Naive thymus-derived CD4-positive, alpha-beta T cell (primary cell): ENCODE measurements around the gene TBCEL. TPM values are rescaled to one million over a fixed set of nuclear protein-coding genes. Genes with fewer than 3 reads are reported as not detected.

ENCODE experiments used
- ATAC-seq: fragments of 150-1000 bp; cut with Tn5 transposase; 2 replicates; pipeline ENCODE4 v1.10.0; 2021; ENCODE audit warnings: mild to moderate bottlenecking, moderate library complexity
- CTCF ChIA-PET: fragments of 350-600 bp; sonication (Branson Sonifier 250); formaldehyde crosslinking; loops from one replicate; lab custom pipeline; 2021; ENCODE audit warnings: antibody characterized with exemption; lab: Charles Lee
- POLR2A ChIA-PET: fragments of 350-600 bp; sonication (Branson Sonifier 250); formaldehyde crosslinking; loops from one replicate; lab custom pipeline; 2021; ENCODE audit warnings: antibody characterized with exemption, inconsistent platforms; lab: Charles Lee
- DNase-seq, 9 donors: peaks; one replicate each; pipeline versions ENCODE4 v3.0.0 to v3.0.0-alpha.2; 2020 to 2022; ENCODE audit warnings: mixed read lengths in 1 of 9
- H3K27ac ChIP-seq: one replicate; pipeline ENCODE4 v1.7.0; 2013; ENCODE audit warnings: mild to moderate bottlenecking, low read depth, low read length, moderate library complexity
- H3K27me3 ChIP-seq, 2 donors: one replicate each; pipeline ENCODE4 v1.7.0; 2013; ENCODE audit warnings: low read length in 2 of 2, mild to moderate bottlenecking in 2 of 2, moderate library complexity in 2 of 2; ENCODE audit not compliant: control insufficient read depth in 2 of 2, insufficient read depth in 2 of 2
- H3K36me3 ChIP-seq, 3 experiments: 1 replicate in 2 of 3; 2 replicates in 1 of 3; pipeline ENCODE4 v1.7.0; 2013; ENCODE audit warnings: low read length in 3 of 3, mild to moderate bottlenecking in 3 of 3, moderate library complexity in 1 of 3; ENCODE audit not compliant: insufficient read depth in 3 of 3, control insufficient read depth in 2 of 3
- H3K4me1 ChIP-seq, 2 donors: one replicate each; pipeline ENCODE4 v1.7.0; 2013; ENCODE audit warnings: low read length in 2 of 2, mild to moderate bottlenecking in 2 of 2, moderate library complexity in 1 of 2; ENCODE audit not compliant: control insufficient read depth in 2 of 2, insufficient read depth in 2 of 2
- H3K4me3 ChIP-seq: 2 replicates; pipeline ENCODE4 v1.7.0; 2013; ENCODE audit warnings: mild to moderate bottlenecking, low read length
- H3K9me3 ChIP-seq, 3 experiments: 1 replicate in 2 of 3; 2 replicates in 1 of 3; pipeline ENCODE4 v1.7.0; 2013; ENCODE audit warnings: low read length in 3 of 3; ENCODE audit not compliant: control insufficient read depth in 2 of 3
- H3K27ac Mint-ChIP-seq, 9 donors: one replicate each; pipeline ENCODE4 v1.8.0; 2020 to 2022; ENCODE audit warnings: mixed read lengths in 9 of 9, mild to moderate bottlenecking in 8 of 9, moderate library complexity in 5 of 9, inconsistent platforms in 2 of 9
- H3K27me3 Mint-ChIP-seq, 5 donors: one replicate each; pipeline ENCODE4 v1.8.0; 2021 to 2022; ENCODE audit warnings: mixed read lengths in 5 of 5, mild to moderate bottlenecking in 1 of 5
- H3K36me3 Mint-ChIP-seq, 5 donors: one replicate each; pipeline ENCODE4 v1.8.0; 2020 to 2022; ENCODE audit warnings: mixed read lengths in 5 of 5, mild to moderate bottlenecking in 3 of 5, inconsistent platforms in 1 of 5
- H3K4me1 Mint-ChIP-seq, 7 donors: one replicate each; pipeline ENCODE4 v1.8.0; 2020 to 2022; ENCODE audit warnings: mixed read lengths in 7 of 7, mild to moderate bottlenecking in 3 of 7, inconsistent platforms in 1 of 7
- H3K4me3 Mint-ChIP-seq, 10 donors: one replicate each; pipeline ENCODE4 v1.8.0; 2020 to 2022; ENCODE audit warnings: mild to moderate bottlenecking in 10 of 10, mixed read lengths in 10 of 10, moderate library complexity in 6 of 10, inconsistent platforms in 2 of 10
- H3K9me3 Mint-ChIP-seq, 11 donors: one replicate each; pipeline ENCODE4 v1.8.0; 2020 to 2022; ENCODE audit warnings: mixed read lengths in 11 of 11, mild to moderate bottlenecking in 4 of 11, inconsistent platforms in 1 of 11, moderate library complexity in 1 of 11
- intact Hi-C, 2 donors: fragments of 100-400 bp; cut with micrococcal nuclease; formaldehyde crosslinking; loops; one replicate each; pipeline ENCODE4 v1.15.1; 2023
- polyA plus RNA-seq, 2 donors: library from polyadenylated mRNA; unstranded; fragments of 300-500 nt; fragmentation: Illumina TruSeq; gene quantifications; one replicate each; pipeline ENCODE4 v1.2.3, GENCODE V29; 2021
- total RNA-seq, 6 experiments: library from RNA in 5 of 6; stranded (reverse) in 5 of 6; gene quantifications; 1 replicate in 5 of 6; 2 replicates in 1 of 6; pipeline ENCODE4 v1.2.3 and lab custom pipeline; 2021 to 2026

The TBCEL gene
- total and polyA plus RNA-seq, 7 experiments from 2014 or later = 3.2 to 30.0 (median 21.8) TPM

DNA sequence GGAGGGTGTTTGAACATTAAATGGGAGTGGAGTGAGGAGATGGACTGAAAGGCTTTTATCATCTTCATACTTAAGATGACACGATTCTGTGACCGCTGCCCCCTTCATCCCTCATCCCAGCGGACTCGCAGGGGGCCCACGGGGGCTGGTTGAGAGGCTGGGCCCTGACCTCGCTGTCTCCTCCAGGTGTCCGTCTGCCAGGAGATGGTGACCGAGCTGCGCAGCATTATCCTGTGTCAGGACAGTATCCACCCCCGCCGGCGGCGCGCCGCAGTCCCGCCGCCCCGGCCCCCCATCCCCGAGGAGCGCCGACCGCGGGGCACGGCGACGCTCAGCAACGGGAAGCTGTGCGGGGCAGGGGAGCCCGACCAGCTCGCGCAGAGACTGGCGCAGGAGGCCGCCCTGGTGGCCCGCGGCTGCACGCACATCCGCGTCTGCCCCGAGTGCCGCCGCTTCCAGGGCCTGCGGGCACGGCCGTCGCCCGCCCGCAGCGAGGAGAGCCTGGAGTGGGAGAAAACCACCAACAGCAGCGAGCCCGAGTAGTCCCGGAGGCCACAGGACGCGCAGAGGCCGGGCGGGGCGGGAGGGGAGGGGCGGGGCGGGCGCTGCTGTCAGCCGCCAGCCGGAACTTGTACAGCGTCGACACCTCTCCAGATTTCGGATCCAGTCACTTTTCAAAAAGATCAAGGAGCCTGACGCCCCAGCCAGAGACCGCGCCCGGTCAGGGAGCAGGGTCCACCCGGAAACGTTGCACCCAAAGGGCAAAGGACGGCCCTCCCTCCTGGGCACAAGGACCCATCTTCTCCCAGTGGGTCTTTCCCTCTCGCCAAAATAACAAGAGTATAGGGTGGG is 38.0 kb upstream of the TBCEL start:
- peaks cover 16 to 52% (median 18%) of the 10 kb centered on the region in 5 donors for H3K27me3 Mint-ChIP-seq
- H3K4me1 Mint-ChIP-seq = peaks cover 6 to 16% (median 13%) of the 10 kb centered on the region in 7 donors
- Histone ChIP-seq H3K4me3 (peak overlapping the region; percentile 18), H3K9me3 (no peaks in the 10 kb centered on the region), H3K4me1 (peaks cover 0 to 5% of the 10 kb centered on the region in 2 donors), H3K36me3 (no peaks in the 10 kb centered on the region), H3K27ac (no peak overlapping the region), H3K27me3 (peaks cover 0 to 2% of the 10 kb centered on the region in 2 donors)
- ChIA-PET POLR2A (no interaction called here), CTCF (no interaction called here)
- DNase-seq (peak; percentile 13 to 47 (median 40)), ATAC-seq (peak; percentile 91)
- H3K36me3 Mint-ChIP-seq = no peaks in the 10 kb centered on the region
- H3K27ac Mint-ChIP-seq = peak overlapping the region in 3 of 9 donors; percentile 23 to 73 (median 68)
- peaks cover 0 to 2% (median 0%) of the 10 kb centered on the region in 11 donors for H3K9me3 Mint-ChIP-seq
- peak overlapping the region; percentile 67 to 86 (median 78) for H3K4me3 Mint-ChIP-seq
- intact Hi-C loops = loop anchor here in 1 of 2 donors (1.0 kb wide), 1 partner anchor 38 kb away; the partner anchor contains the start of gene TBCEL

DNA sequence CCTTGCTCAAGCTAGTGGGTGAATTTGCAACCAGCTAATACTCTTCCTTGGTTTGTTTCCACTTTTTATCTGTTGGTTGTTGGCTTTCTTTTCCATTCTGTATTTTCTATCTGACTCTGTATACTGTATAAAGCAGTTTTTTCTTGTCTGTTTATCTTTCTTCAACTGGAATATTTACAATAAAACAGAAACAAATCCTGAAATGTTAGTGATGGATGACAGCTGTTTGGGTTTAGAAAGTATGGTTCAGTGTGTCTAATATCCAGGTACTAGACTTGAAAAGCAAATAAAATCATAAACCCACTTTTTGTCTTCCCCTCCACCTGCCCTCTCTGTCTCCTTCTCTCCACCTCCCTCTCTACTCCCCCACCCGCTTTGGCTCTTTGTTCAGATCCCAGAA is 35.3 kb upstream of the TBCEL start:
- CTCF ChIA-PET = no interaction called here
- Histone ChIP-seq H3K27ac (no peak overlapping the region), H3K9me3 (no peaks in the 10 kb centered on the region), H3K4me3 (no peak overlapping the region), H3K36me3 (no peaks in the 10 kb centered on the region), H3K4me1 (peaks cover 0 to 5% of the 10 kb centered on the region in 2 donors), H3K27me3 (peaks cover 0 to 2% of the 10 kb centered on the region in 2 donors)
- Mint-ChIP-seq H3K9me3 (peaks cover 0 to 2% (median 0%) of the 10 kb centered on the region in 11 donors), H3K4me3 (no peak overlapping the region), H3K4me1 (peaks cover 6 to 16% (median 13%) of the 10 kb centered on the region in 7 donors), H3K27me3 (peaks cover under 1 to 38% (median 8%) of the 10 kb centered on the region in 5 donors), H3K36me3 (no peaks in the 10 kb centered on the region), H3K27ac (no peak overlapping the region)
- DNase-seq = no peak
- POLR2A ChIA-PET = interaction anchor here (0.7 kb wide), 1 partner anchor 51 kb away, joined by 3 read pairs; no protein-coding TSS in a partner anchor
- no peak for ATAC-seq
- intact Hi-C loops = no loop called here

DNA sequence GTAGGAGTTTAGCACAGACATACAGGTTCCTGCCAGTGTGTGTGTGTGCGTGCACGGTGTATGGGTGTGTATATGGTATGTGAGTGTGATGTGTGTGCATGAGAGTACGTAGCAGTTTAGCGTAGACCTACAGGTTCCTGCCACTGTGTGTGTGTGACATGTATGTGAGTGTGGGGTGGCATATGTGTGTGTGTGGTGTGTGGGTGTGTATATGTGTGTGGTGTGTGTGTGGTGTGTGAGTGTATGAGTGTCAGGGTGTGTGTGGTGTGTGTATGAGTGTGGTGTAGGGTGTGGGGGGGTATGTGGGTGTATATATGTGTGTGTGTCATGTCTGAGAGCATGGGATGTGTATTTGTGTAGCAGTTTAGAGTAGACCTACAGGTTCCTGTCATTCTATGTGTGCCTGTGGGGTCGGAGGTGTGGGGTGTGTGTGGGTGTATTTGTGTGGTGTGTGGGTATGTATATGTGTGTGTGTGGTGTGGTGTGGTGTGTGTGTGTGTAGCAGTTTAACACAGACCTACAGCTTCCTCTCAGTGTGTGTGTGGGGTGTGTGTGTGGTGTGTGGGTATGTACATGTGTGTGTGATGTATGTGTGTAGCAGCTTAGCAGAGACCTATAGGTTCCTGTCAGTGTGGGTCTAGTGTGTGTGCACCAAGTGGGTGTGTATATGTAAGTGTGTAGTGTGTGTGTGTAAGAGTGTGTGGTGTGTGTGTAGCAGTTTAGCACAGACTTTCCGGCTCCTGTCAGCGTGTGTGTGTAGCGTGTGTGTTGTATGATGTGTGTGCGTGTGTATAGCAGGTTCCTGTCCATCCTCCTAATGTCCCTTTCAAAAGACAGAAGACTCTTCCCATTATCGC is 31.8 kb upstream of the TBCEL start:
- H3K9me3 Mint-ChIP-seq = no peaks in the 10 kb centered on the region
- no peak for DNase-seq

DNA sequence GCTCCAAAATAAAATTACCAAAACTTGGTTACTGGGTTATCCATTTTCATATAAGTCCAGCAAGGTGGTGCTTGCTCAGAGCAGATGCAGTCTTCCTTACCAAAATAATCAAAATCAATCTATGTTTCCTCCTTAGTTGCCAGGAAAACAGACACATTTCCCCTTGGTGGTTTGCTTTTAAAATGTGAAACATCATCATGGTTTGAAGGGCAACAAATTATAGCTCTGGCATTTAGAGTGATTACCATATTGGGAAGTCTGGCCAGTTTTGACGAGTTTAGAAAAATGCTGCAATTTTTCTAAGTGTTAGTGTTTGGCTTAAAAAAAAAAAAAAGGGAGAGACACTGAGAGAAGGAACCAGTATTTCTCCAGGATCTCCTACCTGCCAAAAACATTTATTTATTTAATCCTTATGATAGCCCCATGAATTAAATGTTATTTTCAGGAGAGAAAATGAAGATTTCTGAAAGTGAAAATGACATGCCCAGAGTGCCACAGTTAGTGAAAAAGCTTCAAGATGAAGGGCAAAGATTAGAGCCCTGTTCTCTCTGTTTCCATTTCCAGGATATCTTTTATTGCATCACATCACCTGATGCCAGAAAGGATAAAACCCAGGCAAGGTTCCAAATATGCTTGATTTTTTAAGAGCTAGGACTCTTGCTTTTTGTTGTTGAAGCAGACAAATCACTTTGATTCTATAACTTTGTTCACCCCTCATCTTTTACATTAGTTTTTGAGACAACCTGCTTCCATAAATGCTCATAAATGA is 29.6 kb upstream of the TBCEL start:
- intact Hi-C loops = no loop called here
- Mint-ChIP-seq H3K4me1 (peaks cover 0 to 4% (median 0%) of the 10 kb centered on the region in 7 donors), H3K27ac (no peak overlapping the region), H3K9me3 (no peaks in the 10 kb centered on the region), H3K27me3 (peaks cover 0 to 18% (median 8%) of the 10 kb centered on the region in 5 donors), H3K36me3 (no peaks in the 10 kb centered on the region), H3K4me3 (no peak overlapping the region)
- Histone ChIP-seq H3K4me1 (no peaks in the 10 kb centered on the region), H3K27ac (no peak overlapping the region), H3K27me3 (no peaks in the 10 kb centered on the region), H3K9me3 (no peaks in the 10 kb centered on the region), H3K4me3 (no peak overlapping the region), H3K36me3 (no peaks in the 10 kb centered on the region)
- ChIA-PET CTCF (no interaction called here), POLR2A (interaction anchor here (0.6 to 0.7 kb wide), 2 partner anchors 40 to 1551 kb away, joined by 3 read pairs; no protein-coding TSS in a partner anchor)
- DNase-seq (no peak), ATAC-seq (no peak)

More for the DNA sequence above, 31.8 kb upstream of the TBCEL start:
- no peaks in the 10 kb centered on the region for H3K36me3 ChIP-seq
- Mint-ChIP-seq H3K4me1 (peaks cover under 1 to 5% (median 1%) of the 10 kb centered on the region in 7 donors), H3K36me3 (no peaks in the 10 kb centered on the region), H3K27me3 (peaks cover 0 to 24% (median 3%) of the 10 kb centered on the region in 5 donors), H3K27ac (no peak overlapping the region), H3K4me3 (no peak overlapping the region)
- POLR2A ChIA-PET = no interaction called here
- no peak overlapping the region for H3K4me3 ChIP-seq
- H3K27ac ChIP-seq = no peak overlapping the region
- intact Hi-C loops = no loop called here
- no peaks in the 10 kb centered on the region for H3K9me3 ChIP-seq
- ATAC-seq = peak; percentile 51
- no peaks in the 10 kb centered on the region for H3K27me3 ChIP-seq
- no peaks in the 10 kb centered on the region for H3K4me1 ChIP-seq
- CTCF ChIA-PET = no interaction called here

DNA sequence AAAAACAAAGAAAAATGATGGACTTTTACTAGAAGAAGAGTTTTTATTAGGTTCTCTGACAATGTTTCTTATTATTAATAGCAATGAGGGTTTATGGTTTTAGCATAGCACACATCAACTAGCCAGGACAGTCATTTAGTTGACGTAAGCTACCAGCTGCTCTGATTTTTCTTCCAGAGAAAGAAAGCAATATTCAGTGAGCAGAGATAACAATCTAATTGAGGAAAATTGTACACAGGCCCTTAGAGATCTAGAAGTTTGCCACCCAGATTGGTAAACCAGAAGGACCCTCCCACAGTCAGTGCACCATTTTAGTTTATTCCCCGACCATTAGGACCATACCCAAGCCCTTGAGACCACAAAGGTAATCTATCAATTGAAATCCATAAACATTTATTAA is 28.7 kb upstream of the TBCEL start:
- Mint-ChIP-seq H3K36me3 (no peaks in the 10 kb centered on the region), H3K27me3 (peaks cover 0 to 18% (median 12%) of the 10 kb centered on the region in 5 donors), H3K27ac (no peak overlapping the region)

DNA sequence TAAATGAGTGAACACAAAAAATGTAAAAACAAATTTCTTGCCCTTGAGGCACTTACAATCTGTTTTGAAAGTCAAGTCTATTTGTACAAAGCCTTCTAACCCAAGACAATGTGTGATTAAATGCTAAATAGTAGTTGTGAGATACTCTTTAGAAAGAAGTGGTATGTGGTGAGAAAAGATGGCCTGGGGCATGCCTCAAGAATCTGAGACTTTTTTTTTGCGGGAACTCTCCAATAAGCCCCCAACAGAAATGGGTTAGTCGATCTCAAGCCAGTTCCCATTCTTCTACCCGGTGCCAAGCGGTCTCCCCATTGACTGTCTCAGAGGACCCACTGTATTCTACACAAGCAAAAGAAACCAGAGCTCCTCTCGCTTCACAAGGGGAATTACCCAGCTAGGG is 26.9 kb upstream of the TBCEL start:
- Histone ChIP-seq H3K4me1 (no peaks in the 10 kb centered on the region), H3K4me3 (no peak overlapping the region), H3K9me3 (no peaks in the 10 kb centered on the region), H3K36me3 (no peaks in the 10 kb centered on the region), H3K27ac (no peak overlapping the region), H3K27me3 (no peaks in the 10 kb centered on the region)
- intact Hi-C loops = no loop called here
- ATAC-seq = no peak
- H3K4me3 Mint-ChIP-seq = no peak overlapping the region
- H3K36me3 Mint-ChIP-seq = no peaks in the 10 kb centered on the region
- ChIA-PET POLR2A (no interaction called here), CTCF (no interaction called here)
- no peak for DNase-seq
- H3K9me3 Mint-ChIP-seq = no peaks in the 10 kb centered on the region
- peaks cover 0 to 4% (median 0%) of the 10 kb centered on the region in 7 donors for H3K4me1 Mint-ChIP-seq
- H3K27ac Mint-ChIP-seq = no peak overlapping the region
- H3K27me3 Mint-ChIP-seq = peaks cover 0 to 16% (median 12%) of the 10 kb centered on the region in 5 donors

More for the DNA sequence above, 28.7 kb upstream of the TBCEL start:
- no peaks in the 10 kb centered on the region for H3K9me3 Mint-ChIP-seq
- Histone ChIP-seq H3K4me1 (no peaks in the 10 kb centered on the region), H3K4me3 (no peak overlapping the region), H3K27ac (no peak overlapping the region), H3K27me3 (no peaks in the 10 kb centered on the region), H3K36me3 (no peaks in the 10 kb centered on the region), H3K9me3 (no peaks in the 10 kb centered on the region)
- POLR2A ChIA-PET = no interaction called here
- DNase-seq (no peak), ATAC-seq (no peak)
- H3K4me1 Mint-ChIP-seq = peaks cover 0 to 4% (median 0%) of the 10 kb centered on the region in 7 donors
- intact Hi-C loops = no loop called here
- H3K4me3 Mint-ChIP-seq = no peak overlapping the region
- CTCF ChIA-PET = no interaction called here
